Measurements from ENCODE around the gene MYO1H.

The MYO1H gene

GRCh38 chr12:109473006-109473405 is 125.3 kb downstream of the MYO1H start:
- no peak for TF ChIP-seq FOXP2 (optimal IDR thresholded peaks at IDR 0.05; ENCODE audit: borderline replicate concordance, extremely low read depth, extremely low read length, insufficient read depth)
- no peak for TF ChIP-seq POLR2AphosphoS5 (IDR thresholded peaks at IDR 0.05; ENCODE audit: low read depth, low read length)
- no peak for TF ChIP-seq SIN3A (IDR thresholded peaks at IDR 0.05; ENCODE audit: borderline replicate concordance, insufficient read depth, low read length)
- no peak for TF ChIP-seq TAF1 (IDR thresholded peaks at IDR 0.05; ENCODE audit: borderline replicate concordance, insufficient read depth, low read length)
- no peak for TF ChIP-seq REST (IDR thresholded peaks at IDR 0.05; ENCODE audit: insufficient read depth in 1 of 2, low read depth in 2 of 2, low read length in 2 of 2)

- no peak for TF ChIP-seq FOXP2 (optimal IDR thresholded peaks at IDR 0.05; ENCODE audit: borderline replicate concordance, extremely low read depth, extremely low read length, insufficient read depth)
- no peak for TF ChIP-seq TAF1 (IDR thresholded peaks at IDR 0.05; ENCODE audit: borderline replicate concordance, insufficient read depth, low read length)
- no peak for TF ChIP-seq SIN3A (IDR thresholded peaks at IDR 0.05; ENCODE audit: borderline replicate concordance, insufficient read depth, low read length)
- TF ChIP-seq REST (IDR thresholded peaks at IDR 0.05; ENCODE audit: insufficient read depth in 1 of 2, low read depth in 2 of 2, low read length in 2 of 2) = no peak
- no peak for TF ChIP-seq POLR2AphosphoS5 (IDR thresholded peaks at IDR 0.05; ENCODE audit: low read depth, low read length)
Observed at GRCh38 chr12:109475121-109475520, 127.4 kb downstream of the MYO1H start.

- no peak for TF ChIP-seq TAF1 (IDR thresholded peaks at IDR 0.05; ENCODE audit: borderline replicate concordance, insufficient read depth, low read length)
- TF ChIP-seq FOXP2 (optimal IDR thresholded peaks at IDR 0.05; ENCODE audit: borderline replicate concordance, extremely low read depth, extremely low read length, insufficient read depth) = no peak
- no peak for TF ChIP-seq REST (IDR thresholded peaks at IDR 0.05; ENCODE audit: insufficient read depth in 1 of 2, low read depth in 2 of 2, low read length in 2 of 2)
- TF ChIP-seq SIN3A (IDR thresholded peaks at IDR 0.05; ENCODE audit: borderline replicate concordance, insufficient read depth, low read length) = no peak
- TF ChIP-seq POLR2AphosphoS5 (IDR thresholded peaks at IDR 0.05; ENCODE audit: low read depth, low read length) = no peak
Observed at GRCh38 chr12:109475993-109476806, 128.5 kb downstream of the MYO1H start.

- no peak for TF ChIP-seq POLR2AphosphoS5 (IDR thresholded peaks at IDR 0.05; ENCODE audit: low read depth, low read length)
- TF ChIP-seq REST (IDR thresholded peaks at IDR 0.05; ENCODE audit: insufficient read depth in 1 of 2, low read depth in 2 of 2, low read length in 2 of 2) = no peak
- no peak for TF ChIP-seq FOXP2 (optimal IDR thresholded peaks at IDR 0.05; ENCODE audit: borderline replicate concordance, extremely low read depth, extremely low read length, insufficient read depth)
- no peak for TF ChIP-seq SIN3A (IDR thresholded peaks at IDR 0.05; ENCODE audit: borderline replicate concordance, insufficient read depth, low read length)
- no peak for TF ChIP-seq TAF1 (IDR thresholded peaks at IDR 0.05; ENCODE audit: borderline replicate concordance, insufficient read depth, low read length)
Observed at GRCh38 chr12:109476807-109477184, 129.1 kb downstream of the MYO1H start.

Measured in PFSK-1 (cell line).